HepG2 (cell line): ENCODE data around the gene PTCH1. TPM values are rescaled to one million over a fixed set of nuclear protein-coding genes. Genes with fewer than 3 reads are reported as not detected.

Experiments
- ATAC-seq: fragments of 200-7000 bp; cut with Tn5 transposase; 3 replicates; pipeline ENCODE4 v1.9.1; 2020; ENCODE audit warnings: mild to moderate bottlenecking, moderate library complexity
- BruUV-seq: library from RNA; stranded (reverse); fragments of 400-500 nt; replicated peaks from 2 replicates; lab custom pipeline; 2021; lab: Mats Ljungman, UMichigan
- CTCF ChIA-PET: fragments of 300-600 bp; formaldehyde crosslinking; extraction: SDS; loops from one replicate; lab custom pipeline; 2021; ENCODE audit warnings: low total read pairs, inconsistent platforms, low intra/inter-chr PET ratio; lab: Yijun Ruan, JAX
- POLR2A ChIA-PET: fragments of 350-600 bp; sonication (Branson Sonifier 250); formaldehyde crosslinking; loops from one replicate; lab custom pipeline; 2020; ENCODE audit warnings: antibody characterized with exemption, inconsistent platforms; lab: Yijun Ruan, JAX
- DNase-seq: peaks from one replicate; pipeline ENCODE4 v3.0.0-alpha.2; 2015; ENCODE audit warnings: low spot score
- FAIRE-seq: peaks from 3 replicates; lab custom pipeline; 2011; peaks lifted over from hg19 to GRCh38; lab: Jason Lieb, UNC
- H2AFZ ChIP-seq: one replicate; pipeline ENCODE4 v1.6.1; 2011; ENCODE audit warnings: low read length, inconsistent platforms
- H3K27ac ChIP-seq: fragments of 300-600 bp; 3 replicates; pipeline ENCODE4 v1.8.0; 2011; ENCODE audit warnings: mixed run types, mild to moderate bottlenecking, mixed read lengths, low read length, inconsistent platforms; ENCODE audit not compliant: insufficient read depth; ENCODE audit errors: extremely low read length
- H3K27me3 ChIP-seq, 2 experiments: fragments of 200-600 bp in 1 of 2; 2 replicates in 1 of 2; 3 replicates in 1 of 2; pipeline versions ENCODE4 v1.6.0 to v1.8.0; 2011; ENCODE audit warnings: low read length in 2 of 2, mild to moderate bottlenecking in 2 of 2, moderate library complexity in 2 of 2, inconsistent platforms in 1 of 2; ENCODE audit not compliant: insufficient read depth in 2 of 2, control insufficient read depth in 1 of 2
- H3K36me3 ChIP-seq, 2 experiments: fragments of 200-600 bp in 1 of 2; replicated peaks in 1 of 2; 2 replicates in 1 of 2; 3 replicates in 1 of 2; pipeline versions ENCODE4 v1.5.1 to v1.8.0; 2011; ENCODE audit warnings: low read length in 2 of 2, inconsistent platforms in 1 of 2; ENCODE audit not compliant: insufficient read depth in 2 of 2, control insufficient read depth in 1 of 2
- H3K4me1 ChIP-seq: 2 replicates; pipeline ENCODE4 v1.5.1; 2012; ENCODE audit warnings: low read length, inconsistent platforms; ENCODE audit not compliant: insufficient read depth
- H3K4me2 ChIP-seq: 2 replicates; pipeline ENCODE4 v1.6.0; 2011; ENCODE audit warnings: low read depth, low read length, inconsistent platforms
- H3K4me3 ChIP-seq, 3 experiments: fragments of 200-600 bp in 1 of 3; sonication (generic), shearing (Covaris generic) in 1 of 3; replicated peaks in 1 of 3; 2 replicates each; pipeline ENCODE4 v1.5.1; 2011 to 2016; ENCODE audit warnings: low read length in 3 of 3, inconsistent platforms in 2 of 3, low read depth in 2 of 3, mild to moderate bottlenecking in 2 of 3, control low read depth in 1 of 3, mixed read lengths in 1 of 3; ENCODE audit not compliant: insufficient read depth in 1 of 3
- H3K79me2 ChIP-seq: one replicate; pipeline ENCODE4 v1.6.1; 2011; ENCODE audit warnings: low read length, inconsistent platforms; ENCODE audit not compliant: insufficient read depth
- H3K9ac ChIP-seq: 2 replicates; pipeline ENCODE4 v1.6.0; 2011; ENCODE audit warnings: mild to moderate bottlenecking, low read depth, low read length, inconsistent platforms; ENCODE audit not compliant: insufficient read depth
- H3K9me3 ChIP-seq: 2 replicates; pipeline ENCODE4 v1.5.1; 2012; ENCODE audit warnings: mild to moderate bottlenecking, low read length
- H4K20me1 ChIP-seq: 2 replicates; pipeline ENCODE4 v1.6.0; 2011; ENCODE audit warnings: inconsistent platforms, mild to moderate bottlenecking, low read length, moderate library complexity; ENCODE audit not compliant: insufficient read depth
- NR3C1 ChIP-seq: sonication (generic); formaldehyde crosslinking; IDR thresholded peaks from 2 replicates; pipeline ENCODE4 v1.4.0; 2020; ENCODE audit warnings: missing genetic modification reagents
- ONECUT2 ChIP-seq: sonication (generic); formaldehyde crosslinking; IDR thresholded peaks from 2 replicates; pipeline ENCODE4 v1.4.0; 2020; ENCODE audit warnings: missing genetic modification reagents
- POLR2G ChIP-seq: fragments of 200-400 bp; formaldehyde crosslinking; IDR thresholded peaks from 2 replicates; pipeline ENCODE4 v1.6.1; 2018; ENCODE audit warnings: mild to moderate bottlenecking, low read depth, low read length, moderate library complexity
- PPARG ChIP-seq: conservative IDR thresholded peaks from 2 replicates; pipeline ENCODE4 v1.6.1; 2016; ENCODE audit warnings: missing biosample characterization, missing genetic modification reagents
- RBM22 ChIP-seq: fragments of 200-400 bp; formaldehyde crosslinking; optimal IDR thresholded peaks from 2 replicates; pipeline ENCODE3; 2017; ENCODE audit warnings: mild to moderate bottlenecking, low read length, moderate library complexity
- ZBTB33 ChIP-seq: sonication (generic); formaldehyde crosslinking; IDR thresholded peaks from 2 replicates; pipeline ENCODE4 v1.4.0; 2020; ENCODE audit warnings: missing genetic modification reagents
- ZNF12 ChIP-seq: sonication (generic); formaldehyde crosslinking; IDR thresholded peaks from 2 replicates; pipeline ENCODE4 v1.5.0; 2020; ENCODE audit warnings: missing genetic modification reagents
- ZNF749 ChIP-seq: sonication (generic); formaldehyde crosslinking; IDR thresholded peaks from 2 replicates; pipeline ENCODE4 v1.8.0; 2022; ENCODE audit warnings: mild to moderate bottlenecking, missing genetic modification reagents, moderate library complexity, borderline replicate concordance
- WGBS: methylation state at CpG from one replicate; pipeline ENCODE4 v1.1.6; 2017; ENCODE audit warnings: low lambda C conversion rate; 5-methylcytosine and 5-hydroxymethylcytosine counted together
- in situ Hi-C: cut with HindIII; loops from 2 replicates; pipeline ENCODE4 v1.10.0; 2017; ENCODE audit warnings: low pct_unique_long_range_greater_than_20kb; ENCODE audit not compliant: extremely low pct_ligation_motif_present
- intact Hi-C: fragments of 100-400 bp; cut with micrococcal nuclease; formaldehyde crosslinking; loops from one replicate; pipeline ENCODE4 v1.10.0; 2022; ENCODE audit not compliant: unreplicated experiment
- polyA plus RNA-seq, 8 experiments: library from polyadenylated mRNA; depleted of rRNA in 3 of 8; stranded (reverse) in 7 of 8; unstranded in 1 of 8; fragments of >200 nt; fragmentation: Illumina TruSeq in 4 of 8; extraction: Trizol in 4 of 8; gene quantifications; 2 replicates each; pipeline versions ENCODE4 v1.2.1 to v1.2.3, GENCODE V29; 2011 to 2016; ENCODE audit warnings: low read depth in 4 of 8, missing spikeins in 1 of 8, mixed read lengths in 1 of 8; ENCODE audit not compliant: insufficient read depth in 1 of 8
- total RNA-seq, 5 experiments: library from RNA; depleted of rRNA; stranded (reverse); fragments of >200 nt; fragmentation: Illumina TruSeq; extraction: Trizol; gene quantifications; 2 replicates each; pipeline ENCODE4 v1.2.3, GENCODE V29; 2016; ENCODE audit warnings: low read depth in 1 of 5

The PTCH1 gene
- total and polyA plus RNA-seq, 2 of the 13 experiments (the other 11 are each of a cell fraction or from before 2014, with no cell fraction given) = 2.8 to 3.9 TPM

DNA sequence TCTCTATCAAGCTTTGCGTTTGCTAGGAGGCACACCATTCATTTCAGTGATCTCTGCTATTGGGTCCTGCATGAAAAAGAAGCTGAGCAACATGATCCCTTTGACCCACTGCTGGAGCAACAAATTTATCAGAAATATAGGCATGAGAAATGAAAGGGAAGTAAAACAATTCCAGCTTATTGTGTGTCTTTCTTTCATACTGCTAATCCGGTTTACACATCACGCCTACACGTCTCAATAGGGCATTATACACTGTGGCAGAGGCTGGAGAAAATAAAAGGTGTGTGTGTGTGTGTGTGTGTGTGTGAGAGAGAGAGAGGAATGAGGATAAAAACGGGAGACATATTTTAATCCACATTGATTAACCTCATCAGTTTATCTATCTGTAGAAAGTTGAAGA, 2.4 kb downstream of the PTCH1 start (continued):
- TF ChIP-seq ZBTB33 (CRISPR knock-in tag) = no peak
- no peak for TF ChIP-seq RBM22
- no peak for TF ChIP-seq PPARG (CRISPR knock-in tag)
- TF ChIP-seq NR3C1 (CRISPR knock-in tag) = no peak
- TF ChIP-seq ONECUT2 (CRISPR knock-in tag) = no peak

- no peak for ATAC-seq
- Histone ChIP-seq H3K27me3 (peaks cover 4 to 23% of the 10 kb centered on the region in 2 experiments; a peak in 4 of 5 replicates), H3K4me3 (no peak overlapping the region), H3K79me2 (peaks cover 3% of the 10 kb centered on the region), H3K9me3 (no peaks in the 10 kb centered on the region), H4K20me1 (no peaks in the 10 kb centered on the region), H2AFZ (no peak overlapping the region), H3K4me1 (peaks cover 34% of the 10 kb centered on the region), H3K4me2 (no peak overlapping the region), H3K9ac (no peak overlapping the region), H3K27ac (no peak overlapping the region), H3K36me3 (no peaks in the 10 kb centered on the region)
- POLR2A ChIA-PET = no interaction called here
- in situ Hi-C loops (no loop called here), intact Hi-C loops (loop anchor here (5.0 to 10.0 kb wide), 4 partner anchors 196 to 701 kb away; partner anchors contain the start of gene FANCC)
- WGBS = 89% methylated on average over 4 of the region's 4 CpGs
- DNase-seq = no peak
- no peak for TF ChIP-seq ZNF12 (CRISPR knock-in tag)
- TF ChIP-seq ZNF749 = no peak
- peak; percentile 11; the same call in 1 of the 2 replicates for TF ChIP-seq POLR2G
- no TSS peak for BruUV-seq
- CTCF ChIA-PET = no interaction called here
- FAIRE-seq = no peak
These were observed 3.1 kb downstream of the PTCH1 start for GRCh38 chr9:95513711-95514110.
